AG09319 (cell line): ENCODE measurements around the gene USP10.

ENCODE experiments used
- DNase-seq: peaks from one replicate; pipeline ENCODE4 v3.0.0-alpha.2; 2010; ENCODE audit warnings: low read depth; ENCODE audit errors: extremely low read depth
- CTCF ChIP-seq: IDR thresholded peaks from 2 replicates; pipeline ENCODE4 v1.5.1; 2011; ENCODE audit warnings: low read depth, mild to moderate bottlenecking, inconsistent platforms, low read length, moderate library complexity

The USP10 gene

GRCh38 chr16:84657229-84657837 is 42.5 kb upstream of the USP10 start:
- DNase-seq: no peak
- no peak for TF ChIP-seq CTCF

GRCh38 chr16:84658690-84659089 is 41.1 kb upstream of the USP10 start:
- TF ChIP-seq CTCF: no peak
- no peak for DNase-seq

DNA sequence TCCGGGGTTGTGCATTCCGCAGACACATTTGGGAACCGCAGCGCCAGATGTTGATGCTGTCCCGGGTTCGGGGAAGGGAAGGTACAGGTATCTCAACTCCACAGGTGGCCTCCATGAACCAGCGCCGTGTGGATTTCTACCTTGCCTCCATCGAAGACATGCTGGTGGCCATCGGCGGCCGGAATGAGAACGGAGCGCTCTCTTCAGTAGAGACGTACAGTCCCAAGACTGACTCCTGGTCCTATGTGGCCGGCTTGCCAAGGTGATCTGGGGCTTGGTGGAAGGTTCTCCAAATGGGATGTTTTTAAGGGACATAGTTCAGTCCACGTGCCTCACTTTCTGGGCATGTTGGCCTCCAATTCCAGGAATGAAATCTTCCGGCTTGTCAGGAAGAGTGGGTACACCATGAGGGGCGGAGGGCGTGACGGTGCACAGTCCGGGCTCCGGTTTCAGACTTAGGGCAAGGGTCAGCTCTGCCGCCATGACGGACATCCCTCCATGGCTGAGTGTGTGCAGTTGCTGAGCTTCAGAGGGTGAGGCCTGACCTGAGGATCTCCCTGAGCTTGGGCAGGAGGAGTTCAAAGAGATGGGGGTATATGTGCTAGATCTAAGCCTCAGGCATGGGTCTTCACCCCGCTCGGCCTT is 40.0 kb upstream of the USP10 start:
- TF ChIP-seq CTCF: no peak
- no peak for DNase-seq

DNA sequence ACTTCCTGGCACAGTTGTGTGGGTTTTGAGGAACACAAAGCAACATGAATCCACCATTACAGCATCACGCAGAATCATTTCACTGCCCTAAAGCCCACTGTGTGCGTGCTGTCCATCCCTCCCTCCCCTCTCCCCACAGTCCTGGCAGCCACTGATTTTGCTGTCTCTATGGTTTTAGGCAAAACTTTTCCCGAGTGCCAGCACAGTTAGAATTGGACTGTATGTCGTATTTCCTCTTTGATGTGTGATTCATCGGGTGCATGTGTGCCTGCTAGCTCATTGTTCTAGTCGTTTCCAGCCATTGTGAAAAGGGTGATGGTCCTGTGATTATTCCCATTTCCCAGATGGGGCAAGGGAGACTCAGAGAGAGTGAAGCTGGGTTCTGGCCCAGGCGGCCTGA is 38.8 kb upstream of the USP10 start:
- DNase-seq: no peak
- TF ChIP-seq CTCF: no peak

DNA sequence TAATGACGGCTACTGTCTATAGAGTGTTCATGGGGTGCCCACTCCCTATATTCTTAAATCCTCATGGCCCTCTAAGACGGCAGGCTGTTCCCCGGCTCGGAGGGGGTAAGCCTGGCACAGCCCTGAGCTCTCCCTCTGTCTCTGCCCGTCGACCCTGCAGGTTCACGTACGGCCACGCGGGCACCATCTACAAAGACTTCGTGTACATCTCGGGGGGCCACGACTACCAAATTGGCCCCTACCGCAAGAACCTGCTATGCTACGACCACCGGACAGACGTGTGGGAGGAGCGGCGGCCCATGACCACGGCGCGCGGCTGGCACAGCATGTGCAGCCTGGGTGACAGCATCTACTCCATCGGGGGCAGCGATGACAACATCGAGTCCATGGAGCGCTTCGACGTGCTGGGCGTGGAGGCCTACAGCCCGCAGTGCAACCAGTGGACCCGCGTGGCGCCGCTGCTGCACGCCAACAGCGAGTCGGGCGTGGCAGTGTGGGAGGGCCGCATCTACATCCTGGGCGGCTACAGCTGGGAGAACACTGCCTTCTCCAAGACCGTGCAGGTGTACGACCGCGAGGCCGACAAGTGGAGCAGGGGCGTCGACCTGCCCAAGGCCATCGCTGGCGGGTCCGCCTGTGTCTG is 38.3 kb upstream of the USP10 start:
- TF ChIP-seq CTCF: no peak
- no peak for DNase-seq

DNA sequence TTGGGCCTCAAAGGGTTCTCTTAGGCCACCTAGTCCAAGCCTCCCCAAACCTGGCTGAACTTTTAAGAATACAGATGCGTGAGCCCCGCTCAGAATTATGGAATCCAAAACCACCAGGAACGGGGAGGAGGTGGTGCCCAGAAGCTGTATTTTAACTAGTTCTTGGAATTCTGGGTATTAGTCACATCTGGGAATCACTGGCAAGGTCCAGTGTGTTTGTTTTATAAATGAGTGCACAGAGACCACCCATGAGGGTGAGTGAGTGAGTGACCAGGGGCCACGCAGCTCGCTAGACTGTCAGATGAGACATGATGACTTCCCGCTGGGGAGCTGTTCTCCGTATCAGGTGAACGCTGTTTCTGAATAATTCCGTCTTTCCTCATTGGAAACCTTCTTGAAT is 37.3 kb upstream of the USP10 start:
- no peak for DNase-seq
- TF ChIP-seq CTCF: no peak

DNA sequence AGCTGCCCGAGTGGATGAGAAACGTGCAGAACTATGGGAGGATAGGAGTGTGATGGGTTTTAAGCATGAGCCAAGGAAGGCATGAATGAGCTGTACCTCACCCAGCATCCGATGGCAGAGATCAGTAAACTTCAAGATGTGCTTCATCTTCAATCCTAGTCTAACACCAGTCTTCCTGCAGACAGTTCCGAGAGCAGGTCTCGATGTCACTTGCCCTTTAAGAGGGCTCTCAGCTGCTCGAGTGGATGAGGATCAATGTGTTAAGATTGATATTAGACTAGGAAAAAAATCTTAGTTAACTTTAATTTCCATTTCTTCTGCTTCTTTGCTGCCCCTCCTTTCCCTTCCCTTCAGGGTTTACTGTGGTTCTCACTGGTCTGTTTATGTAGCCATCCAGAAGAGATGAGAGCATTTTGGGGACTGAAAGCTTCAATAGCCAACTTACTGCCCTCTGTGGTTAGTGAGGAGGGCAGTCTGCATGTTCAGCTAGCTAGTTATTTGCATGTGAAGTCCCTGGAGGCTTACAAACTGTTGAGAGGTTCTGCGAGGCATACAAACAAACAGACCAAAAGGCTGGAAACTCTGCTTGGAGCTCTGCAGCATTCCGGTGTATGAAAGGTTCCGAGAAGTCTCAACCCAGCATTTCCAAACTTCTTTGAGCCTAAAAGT is 36.2 kb upstream of the USP10 start:
- DNase-seq: no peak
- no peak for TF ChIP-seq CTCF
